Measurements from ENCODE around the gene LRBA. TPM values are rescaled to one million over a fixed set of nuclear protein-coding genes. Genes with fewer than 3 reads are reported as not detected.

Gene LRBA
- polyA plus RNA-seq, 1 donor: 75.9 TPM

- DNase-seq: no peak
Measured at GRCh38 chr4:150325872-150326271, 689.2 kb downstream of the LRBA start.

GRCh38 chr4:150323406-150324325 is 691.4 kb downstream of the LRBA start:
- DNase-seq: no peak

DNA sequence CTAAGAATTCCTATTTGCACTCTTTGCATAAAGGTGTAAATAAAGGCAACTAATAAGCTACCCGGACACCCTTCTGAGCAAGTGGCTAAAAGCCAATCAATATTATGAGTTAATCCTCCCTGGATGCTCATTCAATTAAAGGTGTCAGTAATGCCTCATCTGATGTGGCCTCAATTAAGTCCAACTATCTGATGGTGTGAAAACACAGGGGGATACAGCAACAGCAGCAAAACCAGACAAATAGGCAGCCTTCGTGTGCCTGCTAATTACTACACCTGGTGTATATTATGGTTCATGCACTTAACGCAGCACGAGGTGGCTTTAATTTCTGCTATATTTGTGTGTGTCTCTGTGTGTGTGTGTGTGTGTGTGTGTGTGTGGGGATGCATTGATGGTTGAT is 692.4 kb downstream of the LRBA start:
- no peak for DNase-seq

DNA sequence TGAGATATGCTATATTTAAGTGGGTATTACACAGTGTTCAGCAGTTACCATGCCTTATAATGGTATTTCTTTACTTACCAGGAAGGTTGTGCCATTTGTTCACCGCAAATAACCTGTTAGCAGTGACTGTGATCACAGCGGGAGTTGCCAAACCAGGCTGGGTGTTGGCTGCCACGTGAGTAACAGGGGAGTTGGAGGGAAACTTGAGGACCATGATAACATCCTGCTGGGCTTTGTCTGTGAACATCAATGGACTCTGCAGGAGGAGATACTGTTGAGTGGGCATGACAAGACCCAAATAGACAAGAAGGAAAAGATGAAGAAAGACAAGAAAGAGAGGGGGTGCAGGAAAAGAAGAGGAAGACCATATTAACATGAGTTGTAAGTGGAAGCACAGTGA is 694.0 kb downstream of the LRBA start:
- no peak for DNase-seq

GRCh38 chr4:150318971-150319370 is 696.1 kb downstream of the LRBA start:
- DNase-seq: no peak

- no peak for DNase-seq
Measured at GRCh38 chr4:150318527-150318926, 696.6 kb downstream of the LRBA start.

DNA sequence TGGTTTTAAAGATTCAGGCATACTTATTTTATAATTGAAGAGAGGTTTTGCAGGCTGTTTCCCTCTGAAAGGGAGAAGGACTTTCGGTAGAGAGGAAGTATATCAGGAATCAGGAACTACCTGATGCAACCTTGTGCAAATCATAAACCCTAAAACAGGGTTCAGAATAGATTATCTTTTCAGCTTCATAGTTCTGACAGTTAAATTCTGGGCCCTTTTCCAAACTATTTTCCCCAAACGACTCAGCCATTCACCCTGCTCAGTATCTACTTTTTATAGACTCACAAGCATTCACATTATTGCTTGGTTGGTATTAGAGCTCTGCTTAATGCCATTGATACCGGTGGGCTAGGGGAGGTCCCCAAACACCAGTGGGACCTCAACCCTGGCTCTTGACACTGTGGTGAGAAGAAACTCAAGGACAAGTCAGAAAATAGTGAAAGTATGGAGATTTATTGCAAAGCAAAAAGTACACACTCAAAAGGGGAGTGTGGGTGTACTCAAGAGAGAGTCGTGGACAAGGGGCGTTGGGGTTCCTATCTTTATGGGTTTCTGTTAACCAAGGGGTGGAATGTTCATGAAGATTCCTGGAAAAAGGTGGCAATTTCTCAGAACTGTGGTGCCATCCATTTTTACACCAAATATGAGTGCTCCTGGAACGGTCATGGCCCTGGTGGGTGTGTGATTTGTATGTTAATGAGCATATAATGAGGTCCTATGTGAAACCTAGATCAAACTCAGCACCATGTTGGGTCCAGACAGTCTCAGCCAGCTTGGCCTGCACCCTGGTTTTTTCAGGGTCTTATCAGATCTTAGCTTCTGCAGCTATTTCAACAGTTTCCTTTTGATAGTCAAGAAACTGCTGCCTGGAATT is 698.5 kb downstream of the LRBA start:
- no peak for DNase-seq

DNA sequence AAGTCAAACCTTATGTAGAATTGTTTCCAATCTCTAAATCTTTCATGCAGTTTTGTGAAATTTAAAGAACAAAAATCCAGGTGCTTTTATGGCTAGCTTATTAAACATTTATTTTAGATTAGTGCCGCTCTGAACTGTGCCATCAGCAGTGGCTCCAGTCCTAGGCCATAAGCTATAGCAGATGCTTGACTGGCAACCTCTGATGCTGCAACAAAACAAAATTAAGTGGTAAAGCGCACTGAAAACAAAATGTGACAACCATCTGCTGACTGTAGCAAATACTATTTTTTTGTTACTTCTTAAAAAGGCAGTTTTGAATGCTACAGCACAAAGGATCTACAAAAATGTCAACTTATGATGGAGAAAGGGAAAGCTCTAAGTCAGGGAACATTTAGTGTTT is 699.4 kb downstream of the LRBA start:
- no peak for DNase-seq

DNA sequence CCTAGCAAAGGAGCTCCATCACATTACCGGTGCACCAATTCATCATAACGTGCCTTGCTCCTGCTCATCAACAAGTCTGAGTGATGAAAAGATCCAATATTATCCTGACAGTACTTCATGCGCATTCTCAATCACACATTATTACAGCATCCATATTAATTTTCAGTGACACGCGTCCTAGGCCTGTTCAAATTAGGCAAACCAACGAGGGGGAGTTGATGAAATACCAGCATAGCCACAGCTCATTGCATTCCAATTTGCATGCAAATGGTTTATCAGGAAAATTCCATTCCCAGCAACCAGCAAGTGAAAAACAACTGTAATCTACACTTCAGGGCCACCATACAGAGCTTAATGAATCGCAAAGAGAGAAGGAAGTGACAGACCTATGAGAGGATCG is 699.9 kb downstream of the LRBA start:
- DNase-seq: peak; percentile 12

DNA sequence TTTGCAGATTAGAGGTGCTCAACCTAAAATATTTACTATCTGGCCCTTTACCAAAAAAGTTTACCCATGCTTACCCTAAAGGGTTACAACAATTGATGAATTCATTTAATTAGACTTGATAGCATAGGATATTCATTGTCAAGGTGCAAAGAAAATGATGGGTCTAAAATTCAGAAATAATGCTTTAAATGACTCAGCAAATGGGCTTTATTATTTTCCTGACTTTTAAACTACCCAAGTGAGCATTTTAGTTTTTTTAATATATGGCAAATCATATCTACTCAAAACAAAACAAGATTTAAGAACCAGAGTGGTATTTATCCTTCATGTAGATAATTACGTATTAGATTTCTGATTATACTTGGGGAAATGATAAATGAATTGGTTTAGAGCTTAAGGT is 701.1 kb downstream of the LRBA start:
- DNase-seq: no peak

- no peak for DNase-seq
Measured at GRCh38 chr4:150310159-150310895, 704.8 kb downstream of the LRBA start.

GRCh38 chr4:150308824-150309472 is 706.1 kb downstream of the LRBA start:
- no peak for DNase-seq

DNA sequence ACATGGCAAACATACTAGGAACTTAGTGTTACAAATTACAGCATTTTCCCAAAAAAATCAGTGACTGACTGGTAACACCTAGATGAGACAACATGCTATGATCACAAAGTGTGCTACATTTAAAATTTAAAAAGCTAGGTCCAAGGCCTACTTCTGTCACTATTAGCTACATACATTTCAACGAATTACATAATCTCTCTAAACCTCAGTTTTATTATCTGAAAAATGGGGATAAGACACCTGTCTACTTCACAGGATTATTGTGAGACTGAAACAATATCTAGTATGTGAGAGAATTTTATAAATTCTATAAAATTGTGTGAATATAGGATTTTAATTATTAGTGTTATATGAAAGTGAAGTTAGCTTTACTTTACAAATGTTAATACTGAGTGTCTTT is 708.4 kb downstream of the LRBA start:
- DNase-seq: no peak

- DNase-seq: no peak
Measured at GRCh38 chr4:150305995-150306394, 709.1 kb downstream of the LRBA start.

GRCh38 chr4:150302553-150302952 is 712.5 kb downstream of the LRBA start:
- DNase-seq: no peak

DNA sequence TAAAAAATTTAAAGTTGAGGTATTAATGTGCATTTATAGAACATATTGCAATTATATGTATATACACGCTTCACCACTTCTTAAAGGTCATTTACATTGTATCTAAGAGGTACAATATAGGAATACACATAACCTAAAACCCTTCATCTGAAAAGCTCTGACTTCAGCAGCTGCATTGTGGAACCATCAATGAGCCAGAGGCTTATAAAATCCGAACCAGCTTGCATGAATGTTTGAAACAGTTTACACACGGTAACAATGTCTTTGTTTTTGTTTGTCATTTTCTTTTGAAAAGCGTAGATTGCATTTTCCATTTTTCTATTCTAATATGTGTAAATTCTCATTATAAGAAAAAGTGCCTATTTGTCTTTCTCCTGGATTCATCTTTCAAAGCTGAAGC is 715.3 kb downstream of the LRBA start:
- DNase-seq: no peak

- DNase-seq: peak; percentile 53
Measured at GRCh38 chr4:150297861-150298474, 717.1 kb downstream of the LRBA start.

- no peak for DNase-seq
Measured at GRCh38 chr4:150289881-150290280, 725.2 kb downstream of the LRBA start.

- DNase-seq: no peak
Measured at GRCh38 chr4:150289198-150289597, 725.9 kb downstream of the LRBA start.

DNA sequence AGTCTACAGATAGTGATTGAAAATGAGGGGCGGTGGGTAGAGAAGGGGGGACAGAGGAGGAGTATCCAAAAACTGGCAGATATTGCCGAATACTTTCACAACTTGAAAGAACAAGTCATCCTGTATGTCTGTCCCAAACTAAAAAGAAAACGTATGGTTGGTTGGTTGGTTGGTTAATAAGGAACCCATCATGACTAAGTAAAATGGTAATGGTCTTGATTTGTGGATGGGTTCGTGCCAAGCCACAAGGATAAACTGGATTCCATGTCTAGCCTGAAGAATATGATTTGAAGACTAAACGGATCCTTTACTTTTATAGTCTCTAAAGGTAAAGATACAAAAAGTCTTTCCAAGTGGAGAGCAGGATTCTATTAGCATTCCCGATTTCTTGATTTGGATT is 728.4 kb downstream of the LRBA start:
- no peak for DNase-seq

DNA sequence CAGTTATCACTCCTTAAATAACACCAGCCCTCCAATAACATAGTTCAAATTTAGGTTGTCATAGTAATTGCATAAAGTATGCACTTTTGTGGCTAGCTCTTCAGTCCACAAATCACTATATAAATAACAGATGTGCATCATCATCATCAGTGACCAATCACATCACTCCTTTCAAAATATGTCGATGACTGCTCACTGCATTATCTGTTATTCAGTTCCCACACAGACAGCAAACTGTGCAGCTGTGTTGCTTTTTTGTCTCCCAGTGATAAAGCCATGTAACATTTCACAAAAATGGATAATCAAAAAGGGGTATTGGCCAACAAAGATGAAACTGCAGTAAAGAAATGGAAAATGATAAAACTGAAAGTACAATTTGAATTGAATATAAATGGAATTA is 731.4 kb downstream of the LRBA start:
- DNase-seq: no peak
